Trophoblast cell (in vitro differentiated cells and primary cell): ENCODE results near the gene PSMD12.

ENCODE experiments used
- DNase-seq, 2 donors: peaks; one replicate each; pipeline ENCODE4 v3.0.0-alpha.2; 2016
- H2AFZ ChIP-seq: 2 replicates; pipeline ENCODE4 v1.6.1; 2013; ENCODE audit warnings: low read length, moderate library complexity, mild to moderate bottlenecking; ENCODE audit not compliant: insufficient read depth, poor library complexity
- H2AK5ac ChIP-seq: 2 replicates; pipeline ENCODE4 v1.6.1; 2013; ENCODE audit warnings: mild to moderate bottlenecking, low read length
- H2BK120ac ChIP-seq: 2 replicates; pipeline ENCODE4 v1.6.1; 2013; ENCODE audit warnings: low read length, mild to moderate bottlenecking, moderate library complexity; ENCODE audit not compliant: insufficient read depth, poor library complexity
- H2BK12ac ChIP-seq: 2 replicates; pipeline ENCODE4 v1.6.1; 2013; ENCODE audit warnings: mild to moderate bottlenecking, low read length, moderate library complexity
- H2BK5ac ChIP-seq: 2 replicates; pipeline ENCODE4 v1.6.1; 2013; ENCODE audit warnings: low read length, low read depth, moderate library complexity, mild to moderate bottlenecking; ENCODE audit not compliant: poor library complexity
- H3K14ac ChIP-seq: 2 replicates; pipeline ENCODE4 v1.6.1; 2013; ENCODE audit warnings: mild to moderate bottlenecking, low read length
- H3K18ac ChIP-seq: 2 replicates; pipeline ENCODE4 v1.6.1; 2013; ENCODE audit warnings: mild to moderate bottlenecking, low read length
- H3K23ac ChIP-seq: 2 replicates; pipeline ENCODE4 v1.6.1; 2013; ENCODE audit warnings: low read length
- H3K27ac ChIP-seq: 2 replicates; pipeline ENCODE4 v1.5.1; 2013; ENCODE audit warnings: low read depth, mild to moderate bottlenecking, inconsistent platforms, low read length, moderate library complexity
- H3K27me3 ChIP-seq: 2 replicates; pipeline ENCODE4 v1.6.1; 2013; ENCODE audit warnings: inconsistent platforms, mild to moderate bottlenecking, low read length, moderate library complexity; ENCODE audit not compliant: insufficient read depth
- H3K36me3 ChIP-seq, 2 experiments: 1 replicate in 1 of 2; 2 replicates in 1 of 2; pipeline ENCODE4 v1.6.1; 2013; ENCODE audit warnings: low read length in 2 of 2, mild to moderate bottlenecking in 2 of 2, moderate library complexity in 1 of 2; ENCODE audit not compliant: insufficient read depth in 2 of 2, control insufficient read depth in 1 of 2
- H3K4ac ChIP-seq: 2 replicates; pipeline ENCODE4 v1.6.1; 2013; ENCODE audit warnings: low read depth, mild to moderate bottlenecking, low read length, moderate library complexity
- H3K4me1 ChIP-seq, 2 experiments: 1 replicate in 1 of 2; 2 replicates in 1 of 2; pipeline ENCODE4 v1.6.1; 2013; ENCODE audit warnings: low read length in 2 of 2, mild to moderate bottlenecking in 2 of 2, moderate library complexity in 1 of 2; ENCODE audit not compliant: insufficient read depth in 2 of 2, control insufficient read depth in 1 of 2
- H3K4me2 ChIP-seq: 2 replicates; pipeline ENCODE4 v1.6.1; 2013; ENCODE audit warnings: inconsistent platforms, mild to moderate bottlenecking, low read length, moderate library complexity
- H3K4me3 ChIP-seq: 2 replicates; pipeline ENCODE4 v1.5.1; 2013; ENCODE audit warnings: mild to moderate bottlenecking, low read depth, low read length, inconsistent platforms
- H3K79me1 ChIP-seq: one replicate; pipeline ENCODE4 v1.6.1; 2013; ENCODE audit warnings: low read length
- H3K79me2 ChIP-seq: 2 replicates; pipeline ENCODE4 v1.6.1; 2013; ENCODE audit warnings: low read length, mild to moderate bottlenecking; ENCODE audit not compliant: control insufficient read depth, insufficient read depth, poor library complexity
- H3K9ac ChIP-seq: 2 replicates; pipeline ENCODE4 v1.6.1; 2013; ENCODE audit warnings: mild to moderate bottlenecking, low read length
- H3K9me3 ChIP-seq: 2 replicates; pipeline ENCODE4 v1.6.1; 2013; ENCODE audit warnings: low read depth, mild to moderate bottlenecking, control low read depth, inconsistent platforms, low read length; ENCODE audit not compliant: insufficient read depth
- H4K12ac ChIP-seq: 2 replicates; pipeline ENCODE4 v1.6.1; 2013; ENCODE audit warnings: low read depth, mild to moderate bottlenecking, low read length, moderate library complexity
- H4K8ac ChIP-seq: 2 replicates; pipeline ENCODE4 v1.6.1; 2013; ENCODE audit warnings: low read depth, mild to moderate bottlenecking, low read length, moderate library complexity
- H4K91ac ChIP-seq: one replicate; pipeline ENCODE4 v1.6.1; 2013; ENCODE audit warnings: low read depth, mild to moderate bottlenecking, low read length, moderate library complexity
- WGBS: extraction: QIAGEN DNeasy Blood & Tissue Kit; methylation state at CpG from one replicate; pipeline ENCODE4 v1.1.7; 2013; ENCODE audit warnings: missing lambda C conversion rate; ENCODE audit not compliant: insufficient read length, insufficient coverage; ENCODE audit errors: extremely low coverage; 5-methylcytosine and 5-hydroxymethylcytosine counted together

The PSMD12 gene

GRCh38 chr17:67413388-67413787 lies 47.0 kb upstream of the PSMD12 start:
- Histone ChIP-seq H3K9me3 (no peaks in the 10 kb centered on the region), H4K12ac (no peak overlapping the region), H3K18ac (no peak overlapping the region), H3K4me1 (no peaks in the 10 kb centered on the region), H3K9ac (no peak overlapping the region), H2AFZ (no peak overlapping the region), H3K36me3 (no peaks in the 10 kb centered on the region), H3K79me1 (no peaks in the 10 kb centered on the region), H3K79me2 (no peaks in the 10 kb centered on the region), H3K27ac (no peak overlapping the region), H4K91ac (no peak overlapping the region), H3K4me3 (no peak overlapping the region), H2BK120ac (no peak overlapping the region), H3K14ac (no peak overlapping the region), H3K23ac (peak overlapping the region; percentile 11), H3K27me3 (no peaks in the 10 kb centered on the region), H2BK12ac (no peak overlapping the region), H3K4me2 (no peak overlapping the region), H2BK5ac (no peak overlapping the region), H2AK5ac (no peak overlapping the region), H4K8ac (no peak overlapping the region), H3K4ac (no peak overlapping the region)
- no CpG with 5 or more reads among the region's 5 CpGs for WGBS
- no peak for DNase-seq

GRCh38 chr17:67412941-67413340 lies 46.6 kb upstream of the PSMD12 start:
- Histone ChIP-seq H4K8ac (no peak overlapping the region), H3K9me3 (no peaks in the 10 kb centered on the region), H3K23ac (no peak overlapping the region), H2AK5ac (no peak overlapping the region), H2BK120ac (no peak overlapping the region), H4K91ac (no peak overlapping the region), H3K36me3 (no peaks in the 10 kb centered on the region), H3K4ac (no peak overlapping the region), H2AFZ (no peak overlapping the region), H3K4me1 (no peaks in the 10 kb centered on the region), H3K79me2 (no peaks in the 10 kb centered on the region), H3K14ac (no peak overlapping the region), H3K27ac (no peak overlapping the region), H3K4me3 (no peak overlapping the region), H2BK12ac (no peak overlapping the region), H3K9ac (no peak overlapping the region), H4K12ac (no peak overlapping the region), H3K27me3 (no peaks in the 10 kb centered on the region), H3K79me1 (no peaks in the 10 kb centered on the region), H2BK5ac (no peak overlapping the region), H3K18ac (no peak overlapping the region), H3K4me2 (no peak overlapping the region)
- no CpG with 5 or more reads among the region's 2 CpGs for WGBS
- DNase-seq = no peak

GRCh38 chr17:67412032-67412431 lies 45.7 kb upstream of the PSMD12 start:
- Histone ChIP-seq H3K23ac (no peak overlapping the region), H3K27me3 (no peaks in the 10 kb centered on the region), H4K91ac (no peak overlapping the region), H3K14ac (no peak overlapping the region), H2AFZ (no peak overlapping the region), H2AK5ac (no peak overlapping the region), H3K18ac (no peak overlapping the region), H3K27ac (no peak overlapping the region), H3K79me1 (no peaks in the 10 kb centered on the region), H3K9me3 (no peaks in the 10 kb centered on the region), H3K4me2 (no peak overlapping the region), H2BK120ac (no peak overlapping the region), H3K4ac (no peak overlapping the region), H2BK5ac (no peak overlapping the region), H3K4me1 (no peaks in the 10 kb centered on the region), H3K9ac (no peak overlapping the region), H3K36me3 (no peaks in the 10 kb centered on the region), H4K8ac (no peak overlapping the region), H4K12ac (no peak overlapping the region), H3K4me3 (no peak overlapping the region), H2BK12ac (no peak overlapping the region), H3K79me2 (no peaks in the 10 kb centered on the region)
- WGBS = no CpG with 5 or more reads among the region's 4 CpGs
- no peak for DNase-seq

GRCh38 chr17:67411397-67411796 lies 45.0 kb upstream of the PSMD12 start:
- Histone ChIP-seq H2BK120ac (no peak overlapping the region), H3K23ac (no peak overlapping the region), H3K4me3 (no peak overlapping the region), H3K79me2 (no peaks in the 10 kb centered on the region), H3K9ac (no peak overlapping the region), H3K4me2 (no peak overlapping the region), H3K79me1 (no peaks in the 10 kb centered on the region), H4K91ac (no peak overlapping the region), H2BK5ac (no peak overlapping the region), H3K4me1 (no peaks in the 10 kb centered on the region), H2BK12ac (no peak overlapping the region), H2AFZ (no peak overlapping the region), H3K18ac (no peak overlapping the region), H3K27ac (no peak overlapping the region), H3K36me3 (no peaks in the 10 kb centered on the region), H3K27me3 (no peaks in the 10 kb centered on the region), H3K9me3 (no peaks in the 10 kb centered on the region), H2AK5ac (no peak overlapping the region), H3K14ac (no peak overlapping the region), H4K12ac (no peak overlapping the region), H3K4ac (no peak overlapping the region), H4K8ac (no peak overlapping the region)
- WGBS = no CpG with 5 or more reads among the region's 4 CpGs
- no peak for DNase-seq
